DMS53 treated with DMSO at 0.1 percent for 48 hours (cell line): ENCODE data around the gene ITPK1.

Experiments used
- DNase-seq: peaks from one replicate; lab custom pipeline; 2025; ENCODE audit not compliant: unreplicated experiment; lab: John Stamatoyannopoulos, UW

The ITPK1 gene

DNA sequence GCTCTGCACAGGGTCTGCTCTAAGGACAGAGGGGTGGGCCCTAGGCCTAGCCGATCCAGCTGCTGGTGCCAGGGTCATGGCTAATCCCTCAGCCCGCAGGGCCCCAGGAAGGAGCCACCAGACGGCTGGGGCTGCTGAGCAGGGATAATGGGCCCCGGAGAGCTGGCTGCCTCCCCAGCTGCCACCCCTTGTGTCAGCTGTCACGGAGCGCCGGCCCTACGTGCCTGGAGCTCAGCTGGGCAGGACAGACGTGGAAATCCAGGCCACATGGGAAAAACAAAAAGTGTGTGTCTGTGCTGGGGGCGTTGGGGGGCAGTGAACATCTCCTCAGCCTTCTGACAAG lies 156.6 kb downstream of the ITPK1 start:
- no peak for DNase-seq

DNA sequence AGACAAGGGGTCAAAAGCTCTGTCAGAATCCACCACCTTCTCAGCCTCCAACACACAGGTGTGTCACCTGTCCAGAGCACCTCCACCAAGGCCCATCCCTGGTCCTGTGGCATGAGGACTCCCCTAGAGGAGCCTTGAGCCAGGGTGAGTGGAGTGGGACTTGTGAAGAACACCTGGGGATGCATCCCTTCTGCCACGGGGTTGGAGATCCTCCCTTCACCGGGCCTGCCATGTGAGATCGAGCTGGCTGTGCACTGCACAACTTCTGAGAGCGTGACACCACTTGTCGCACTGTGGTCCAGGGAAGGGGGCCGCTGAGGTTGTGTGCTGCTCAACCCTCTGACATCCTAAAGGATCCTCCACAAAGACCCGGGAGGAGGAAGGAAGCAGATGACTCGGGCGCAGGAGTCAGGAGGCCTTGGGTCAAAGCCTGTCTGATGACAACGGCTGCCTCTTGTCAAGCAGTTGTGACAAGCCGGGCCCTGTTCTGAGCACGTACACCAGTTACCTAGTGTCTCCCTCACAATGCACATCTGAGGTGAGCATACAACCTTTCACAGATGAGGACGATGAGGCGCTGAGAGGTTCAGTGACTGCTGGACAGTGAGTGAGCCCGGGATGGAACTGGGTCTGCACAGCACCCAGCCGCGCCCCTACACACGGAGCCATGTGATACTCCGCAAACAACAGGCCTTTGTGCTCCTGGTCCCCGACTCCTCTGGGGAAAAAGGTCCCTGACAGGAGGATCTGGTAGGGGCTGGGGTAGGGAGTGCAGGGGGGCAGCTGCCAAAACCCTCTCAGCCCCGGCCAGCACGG lies 157.1 kb downstream of the ITPK1 start:
- DNase-seq = no peak

GRCh38 chr14:92956961-92957360 lies 158.8 kb downstream of the ITPK1 start:
- no peak for DNase-seq

- DNase-seq = no peak
These were observed 160.3 kb downstream of the ITPK1 start for GRCh38 chr14:92955381-92955780.

DNA sequence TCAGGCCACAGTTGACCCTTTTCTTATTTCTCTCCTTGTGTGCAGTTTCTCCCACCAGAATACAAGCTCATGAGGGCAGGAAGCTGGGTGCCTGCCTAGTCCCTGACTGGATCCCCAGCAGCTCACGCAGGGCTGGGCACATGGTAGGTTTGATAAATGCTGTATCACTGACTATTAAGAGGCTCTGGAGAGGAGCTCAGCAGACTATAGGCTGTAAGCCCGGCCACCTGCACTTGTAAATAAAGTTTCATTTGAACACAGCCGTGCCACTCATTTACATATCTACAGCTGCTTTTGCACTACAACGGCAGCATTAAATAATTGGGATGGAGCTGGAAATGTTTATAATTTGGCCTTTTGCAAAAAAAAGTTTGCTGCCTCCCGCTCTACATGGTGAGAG lies 160.8 kb downstream of the ITPK1 start:
- DNase-seq = no peak

DNA sequence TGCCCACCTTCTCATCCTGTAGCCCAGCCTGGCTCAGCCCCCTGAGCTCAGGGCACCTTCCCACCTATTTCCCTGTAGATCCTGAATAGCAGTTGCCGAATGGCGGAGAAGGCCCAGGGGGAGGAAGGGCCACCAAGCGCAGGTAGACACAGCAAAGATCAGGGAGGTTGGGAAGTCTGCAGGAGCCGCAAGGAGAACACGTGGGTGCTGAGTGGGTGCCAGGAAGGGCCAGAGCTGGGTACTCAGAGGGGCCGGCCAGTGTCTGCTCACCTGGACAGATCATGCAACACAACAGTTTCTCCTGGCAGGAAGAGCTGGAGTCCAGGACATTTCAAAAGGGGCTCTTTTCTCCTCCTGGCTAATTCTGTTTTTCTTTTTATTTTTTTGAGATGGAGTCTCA lies 162.2 kb downstream of the ITPK1 start:
- no peak for DNase-seq

GRCh38 chr14:92952481-92953298 lies 163.0 kb downstream of the ITPK1 start:
- DNase-seq = no peak

DNA sequence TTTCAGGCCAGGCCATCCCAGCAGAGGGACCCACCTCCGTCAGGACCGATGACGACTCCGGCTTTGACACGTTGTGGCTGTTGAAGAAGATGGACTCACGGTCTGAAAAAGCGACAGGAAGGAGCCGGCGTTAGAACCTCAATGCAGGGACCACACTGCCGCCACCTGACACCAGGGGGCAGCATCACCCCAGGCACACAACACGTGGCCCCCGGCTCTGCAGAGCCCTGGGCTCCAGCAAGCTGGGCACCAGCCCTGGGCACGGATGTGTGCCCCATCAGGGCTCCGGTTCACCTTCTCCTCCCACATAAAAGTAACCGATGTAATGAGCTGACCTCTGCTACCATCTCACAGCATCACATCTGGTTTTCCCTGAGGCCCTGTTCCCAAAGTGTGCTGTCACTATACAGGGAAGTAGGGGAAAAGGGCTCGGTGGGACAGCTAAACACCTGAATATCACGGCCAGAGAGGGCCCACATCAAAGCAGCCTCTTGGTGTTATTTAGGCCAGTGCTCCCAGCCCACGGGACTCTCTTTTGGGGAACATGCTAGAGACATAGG lies 163.7 kb downstream of the ITPK1 start:
- DNase-seq = peak; percentile 33

- DNase-seq = no peak
These were observed 164.5 kb downstream of the ITPK1 start for GRCh38 chr14:92951261-92951660.

DNA sequence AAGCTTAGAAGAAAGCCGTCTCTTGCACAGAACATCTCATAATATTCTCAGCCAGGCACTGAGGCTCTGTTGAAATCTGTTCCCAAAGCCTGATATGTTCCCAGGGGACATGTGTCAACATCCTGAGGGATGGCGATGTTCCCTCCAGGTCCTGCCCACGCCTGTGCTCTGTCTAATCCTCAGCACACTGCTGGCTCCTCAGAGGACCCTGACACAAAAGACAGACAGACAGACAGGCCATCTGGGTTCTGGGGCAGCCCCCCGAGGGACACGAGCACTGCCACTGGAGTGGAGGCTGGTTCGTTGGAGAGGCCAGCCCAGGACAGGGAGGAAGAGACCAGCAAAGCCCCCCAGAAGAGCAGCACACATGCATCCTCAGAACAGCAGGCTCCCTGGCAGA lies 165.0 kb downstream of the ITPK1 start:
- no peak for DNase-seq

DNA sequence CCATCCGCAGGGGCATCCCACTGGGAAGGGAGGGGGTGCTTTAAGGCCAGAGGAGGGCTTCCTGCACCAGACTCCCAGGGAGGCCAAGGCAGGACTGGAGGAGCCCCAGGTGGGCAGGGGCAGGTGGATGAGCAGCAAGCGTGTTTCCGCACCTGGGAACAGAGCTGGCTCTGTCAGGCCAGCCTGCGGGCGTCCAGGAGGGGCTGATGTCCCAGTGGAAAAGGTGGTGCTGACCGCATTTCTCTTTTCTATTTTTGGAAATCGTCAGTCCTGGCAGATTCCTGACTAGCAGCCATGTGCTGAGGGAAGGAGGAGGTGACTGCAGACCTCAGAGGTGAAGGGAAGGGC lies 165.6 kb downstream of the ITPK1 start:
- no peak for DNase-seq

GRCh38 chr14:92949496-92950192 lies 166.1 kb downstream of the ITPK1 start:
- DNase-seq = no peak

GRCh38 chr14:92948647-92949046 lies 167.1 kb downstream of the ITPK1 start:
- DNase-seq = no peak

- DNase-seq = no peak
These were observed 168.7 kb downstream of the ITPK1 start for GRCh38 chr14:92946847-92947545.

- no peak for DNase-seq
These were observed 169.5 kb downstream of the ITPK1 start for GRCh38 chr14:92945959-92946846.

DNA sequence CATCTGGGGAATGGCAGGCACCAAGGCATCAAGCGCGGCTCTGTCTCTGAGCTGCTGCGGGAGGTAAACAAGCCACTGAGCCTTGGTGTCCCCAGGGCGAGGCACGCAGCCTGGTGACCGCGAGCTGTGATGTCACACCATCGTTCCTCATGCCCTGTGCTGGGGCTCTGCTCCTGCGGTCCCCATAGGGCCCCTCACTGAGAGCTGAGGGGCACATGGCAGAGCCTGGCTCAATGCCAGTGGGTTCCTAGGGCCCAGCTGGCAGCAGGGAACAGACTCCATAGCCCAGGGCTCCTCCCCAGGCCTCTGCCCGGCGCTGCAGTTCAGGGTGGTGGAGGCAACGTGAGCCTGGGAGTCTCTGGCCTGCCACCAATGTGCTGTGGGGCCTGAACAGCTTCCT lies 170.2 kb downstream of the ITPK1 start:
- DNase-seq = no peak

- DNase-seq = no peak
These were observed 170.7 kb downstream of the ITPK1 start for GRCh38 chr14:92944976-92945375.

- DNase-seq = no peak
These were observed 171.7 kb downstream of the ITPK1 start for GRCh38 chr14:92943855-92944570.

DNA sequence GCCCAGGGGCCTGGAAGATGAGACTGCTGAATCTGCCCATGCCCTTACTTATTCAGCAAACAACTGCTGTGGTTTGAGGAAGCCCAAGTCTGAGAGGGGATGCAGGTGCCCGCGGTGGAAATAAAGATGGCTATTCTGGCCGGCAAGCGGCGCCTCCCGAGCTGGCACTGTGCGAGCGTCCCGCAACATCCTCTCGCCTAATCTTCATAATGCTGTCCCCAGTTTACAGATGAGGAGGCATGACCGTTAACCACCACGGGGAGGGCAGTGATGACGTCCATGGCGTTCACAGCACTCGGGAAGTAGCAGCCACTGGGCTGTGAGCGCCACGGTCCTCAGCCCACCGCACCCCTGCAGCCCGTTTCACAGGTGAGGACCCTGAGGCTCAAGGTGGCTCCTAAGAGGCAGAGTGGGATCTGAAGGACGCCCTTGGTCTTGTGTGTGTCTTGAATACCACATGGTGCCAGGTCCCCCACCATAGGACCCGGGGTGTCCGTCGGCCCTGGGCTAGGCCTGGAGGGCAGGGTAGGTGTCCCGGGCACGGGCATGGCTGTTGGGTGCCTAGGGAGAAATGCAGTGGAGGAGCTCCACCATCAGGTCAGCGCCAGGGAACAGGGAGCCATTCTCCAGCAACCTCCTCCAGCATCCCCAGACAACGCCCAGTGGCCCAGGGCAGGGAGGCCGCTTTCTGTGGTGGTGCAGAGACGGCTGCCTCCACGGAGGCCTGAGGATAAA lies 172.6 kb downstream of the ITPK1 start:
- DNase-seq = no peak
